Activated T-helper 2 cell treated with anti-CD3 and anti-CD28 coated beads, Interferon-gamma antibody, Interleukin-2, Interleukin-4, amounts not matched to agents 10 μg/mL and 5 μg/mL and 100 μg/mL, durations not matched to agents 14 hours and 24 hours and 36 hours (primary cell): ENCODE data around the gene DYRK1A. TPM values are rescaled to one million over a fixed set of nuclear protein-coding genes. Genes with fewer than 3 reads are reported as not detected.

Experiments used
- DNase-seq: peaks from one replicate; pipeline ENCODE4 v3.0.0; 2021; ENCODE audit warnings: low spot score
- H3K27ac Mint-ChIP-seq: one replicate; pipeline ENCODE4 v1.8.0; 2021; ENCODE audit warnings: mixed read lengths
- H3K27me3 Mint-ChIP-seq: one replicate; pipeline ENCODE4 v1.8.0; 2021; ENCODE audit warnings: low read depth, mixed read lengths
- H3K36me3 Mint-ChIP-seq: one replicate; pipeline ENCODE4 v1.8.0; 2021; ENCODE audit warnings: low read depth, mixed read lengths
- H3K4me1 Mint-ChIP-seq: one replicate; pipeline ENCODE4 v1.8.0; 2021; ENCODE audit warnings: low read depth, mixed read lengths
- H3K4me3 Mint-ChIP-seq: one replicate; pipeline ENCODE4 v1.8.0; 2021; ENCODE audit warnings: low read depth, mild to moderate bottlenecking, moderate library complexity, mixed read lengths
- H3K9me3 Mint-ChIP-seq: one replicate; pipeline ENCODE4 v1.8.0; 2021; ENCODE audit warnings: mixed read lengths
- intact Hi-C: fragments of 100-400 bp; cut with micrococcal nuclease; formaldehyde crosslinking; loops from one replicate; pipeline ENCODE4 v1.15.1; 2023
- total RNA-seq: library from RNA; stranded (reverse); gene quantifications from 2 replicates; pipeline ENCODE4 v1.2.3, GENCODE V29; 2022

The DYRK1A gene
- total RNA-seq, 1 donor from 2014 or later = 61.8 TPM

DNA sequence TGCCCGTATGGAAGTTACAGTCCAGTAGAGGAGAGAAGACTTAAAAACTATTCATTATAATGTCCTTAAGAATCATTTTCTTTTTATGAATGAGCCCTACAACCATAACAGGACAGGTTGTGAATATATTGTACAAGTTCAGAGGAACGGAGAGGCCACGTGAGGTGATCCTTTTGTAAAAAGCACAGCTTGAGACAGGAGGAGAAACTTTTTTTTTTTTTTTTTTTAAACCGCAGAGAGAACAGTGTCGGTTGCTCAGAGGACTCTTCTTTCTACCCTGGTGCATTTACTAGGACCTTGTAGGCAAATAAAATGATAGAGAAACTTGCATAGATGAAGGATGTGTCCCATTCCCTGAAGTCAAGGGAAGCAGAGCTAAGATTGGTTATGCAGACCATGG, 32.1 kb downstream of the DYRK1A start:
- Mint-ChIP-seq H3K27me3 (no peaks in the 10 kb centered on the region), H3K9me3 (peaks cover 27% of the 10 kb centered on the region), H3K4me3 (no peak overlapping the region), H3K27ac (peak overlapping the region; percentile 28), H3K4me1 (peaks cover 43% of the 10 kb centered on the region), H3K36me3 (peaks cover 48% of the 10 kb centered on the region)
- DNase-seq = no peak
- intact Hi-C loops = no loop called here

- intact Hi-C loops = no loop called here
- no peak overlapping the region for H3K27ac Mint-ChIP-seq
- no peaks in the 10 kb centered on the region for H3K27me3 Mint-ChIP-seq
- peaks cover 49% of the 10 kb centered on the region for H3K4me1 Mint-ChIP-seq
- no peak overlapping the region for H3K4me3 Mint-ChIP-seq
- peaks cover 27% of the 10 kb centered on the region for H3K9me3 Mint-ChIP-seq
- peaks cover 45% of the 10 kb centered on the region for H3K36me3 Mint-ChIP-seq
- no peak for DNase-seq
Observed at GRCh38 chr21:37402251-37402867, 35.8 kb downstream of the DYRK1A start.

GRCh38 chr21:37405629-37406028, 39.1 kb downstream of the DYRK1A start:
- intact Hi-C loops = loop anchor here (5.0 kb wide), 1 partner anchor 57 kb away; no protein-coding TSS in a partner anchor
- H3K4me3 Mint-ChIP-seq = no peak overlapping the region

GRCh38 chr21:37407719-37408420, 41.3 kb downstream of the DYRK1A start:
- Mint-ChIP-seq H3K36me3 (peaks cover 23% of the 10 kb centered on the region), H3K9me3 (peaks cover 3% of the 10 kb centered on the region), H3K4me3 (no peak overlapping the region), H3K27ac (peak overlapping the region; percentile 75), H3K27me3 (no peaks in the 10 kb centered on the region), H3K4me1 (peaks cover 63% of the 10 kb centered on the region)
- no peak for DNase-seq
- intact Hi-C loops = loop anchor here (1.0 to 5.0 kb wide), 2 partner anchors 38 to 54 kb away; no protein-coding TSS in a partner anchor

More at GRCh38 chr21:37405629-37406028, 39.1 kb downstream of the DYRK1A start:
- Mint-ChIP-seq H3K9me3 (peaks cover 24% of the 10 kb centered on the region), H3K27me3 (no peaks in the 10 kb centered on the region), H3K36me3 (peaks cover 43% of the 10 kb centered on the region), H3K4me1 (peaks cover 51% of the 10 kb centered on the region), H3K27ac (no peak overlapping the region)
- no peak for DNase-seq

GRCh38 chr21:37408464-37409193, 42.1 kb downstream of the DYRK1A start:
- DNase-seq = no peak
- H3K4me3 Mint-ChIP-seq = no peak overlapping the region
- H3K4me1 Mint-ChIP-seq = peaks cover 67% of the 10 kb centered on the region
- H3K27me3 Mint-ChIP-seq = no peaks in the 10 kb centered on the region
- intact Hi-C loops = loop anchor here (1.0 to 5.0 kb wide), 2 partner anchors 38 to 54 kb away; no protein-coding TSS in a partner anchor
- peaks cover 17% of the 10 kb centered on the region for H3K36me3 Mint-ChIP-seq
- peak overlapping the region; percentile 75 for H3K27ac Mint-ChIP-seq
- H3K9me3 Mint-ChIP-seq = no peaks in the 10 kb centered on the region

DNA sequence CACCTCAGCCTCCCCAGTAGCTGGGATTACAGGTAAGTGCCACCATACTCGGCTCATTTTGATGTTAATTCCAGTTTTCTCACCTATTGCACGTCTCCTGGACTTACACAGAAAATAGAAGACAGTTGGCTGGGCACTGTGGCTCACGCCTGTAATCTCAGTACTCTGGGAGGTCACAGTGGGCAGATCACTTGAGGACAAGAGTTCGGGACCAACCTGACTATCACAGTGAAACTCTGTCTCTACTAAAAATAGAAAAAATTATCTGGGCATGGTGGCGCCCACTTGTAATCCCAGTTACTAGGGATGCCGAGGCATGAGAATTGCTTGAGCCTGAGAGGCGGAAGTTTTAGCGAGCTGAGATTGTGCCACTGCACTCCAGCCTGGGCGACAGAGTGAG, 44.1 kb downstream of the DYRK1A start:
- Mint-ChIP-seq H3K36me3 (peaks cover 14% of the 10 kb centered on the region), H3K9me3 (no peaks in the 10 kb centered on the region), H3K27ac (no peak overlapping the region), H3K4me3 (no peak overlapping the region), H3K27me3 (no peaks in the 10 kb centered on the region), H3K4me1 (peaks cover 68% of the 10 kb centered on the region)
- no peak for DNase-seq
- intact Hi-C loops = no loop called here

DNA sequence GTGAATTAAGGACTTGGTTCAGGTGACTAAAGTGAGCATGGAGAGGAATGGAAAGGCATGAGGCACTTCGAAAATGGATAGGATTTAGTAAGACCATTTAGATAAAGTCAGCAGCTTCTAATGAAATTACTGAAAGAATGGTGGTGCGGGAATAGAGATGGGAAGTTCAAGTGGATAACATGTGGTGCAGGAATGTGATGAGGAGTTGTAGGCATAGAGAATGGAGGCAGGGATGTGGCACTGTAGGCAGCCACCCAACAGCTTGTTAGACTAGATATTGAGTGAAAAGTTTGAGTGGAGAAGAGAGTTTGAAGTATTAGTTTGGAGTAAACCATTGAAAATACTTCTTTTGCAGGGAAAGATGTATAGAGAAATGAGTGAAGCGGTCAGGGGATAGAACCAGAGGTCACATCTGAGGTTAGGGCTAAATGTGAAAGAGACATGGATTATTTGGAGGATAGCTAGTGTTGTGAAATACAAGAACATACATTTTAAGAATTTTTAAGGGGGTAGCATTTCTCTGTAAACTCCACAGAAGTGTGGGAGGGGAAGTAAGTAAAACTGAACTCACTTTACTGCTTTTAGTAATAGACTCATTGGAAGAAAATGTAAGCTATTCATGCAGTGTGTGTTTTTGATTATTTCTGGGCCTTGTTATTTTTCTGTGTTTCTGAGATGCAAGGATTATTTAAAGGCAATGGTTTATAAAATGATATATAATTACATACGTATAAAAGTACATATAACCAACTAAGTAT, 46.2 kb downstream of the DYRK1A start:
- Mint-ChIP-seq H3K27ac (peak overlapping the region; percentile 1), H3K9me3 (no peaks in the 10 kb centered on the region), H3K27me3 (no peaks in the 10 kb centered on the region), H3K4me1 (peaks cover 63% of the 10 kb centered on the region), H3K36me3 (peaks cover 14% of the 10 kb centered on the region), H3K4me3 (no peak overlapping the region)
- intact Hi-C loops = no loop called here
- DNase-seq = no peak

- Mint-ChIP-seq H3K9me3 (no peaks in the 10 kb centered on the region), H3K27me3 (no peaks in the 10 kb centered on the region), H3K4me1 (peaks cover 61% of the 10 kb centered on the region), H3K36me3 (peaks cover 12% of the 10 kb centered on the region), H3K4me3 (no peak overlapping the region), H3K27ac (no peak overlapping the region)
- intact Hi-C loops = no loop called here
- no peak for DNase-seq
Observed at GRCh38 chr21:37413553-37414291, 47.1 kb downstream of the DYRK1A start.

DNA sequence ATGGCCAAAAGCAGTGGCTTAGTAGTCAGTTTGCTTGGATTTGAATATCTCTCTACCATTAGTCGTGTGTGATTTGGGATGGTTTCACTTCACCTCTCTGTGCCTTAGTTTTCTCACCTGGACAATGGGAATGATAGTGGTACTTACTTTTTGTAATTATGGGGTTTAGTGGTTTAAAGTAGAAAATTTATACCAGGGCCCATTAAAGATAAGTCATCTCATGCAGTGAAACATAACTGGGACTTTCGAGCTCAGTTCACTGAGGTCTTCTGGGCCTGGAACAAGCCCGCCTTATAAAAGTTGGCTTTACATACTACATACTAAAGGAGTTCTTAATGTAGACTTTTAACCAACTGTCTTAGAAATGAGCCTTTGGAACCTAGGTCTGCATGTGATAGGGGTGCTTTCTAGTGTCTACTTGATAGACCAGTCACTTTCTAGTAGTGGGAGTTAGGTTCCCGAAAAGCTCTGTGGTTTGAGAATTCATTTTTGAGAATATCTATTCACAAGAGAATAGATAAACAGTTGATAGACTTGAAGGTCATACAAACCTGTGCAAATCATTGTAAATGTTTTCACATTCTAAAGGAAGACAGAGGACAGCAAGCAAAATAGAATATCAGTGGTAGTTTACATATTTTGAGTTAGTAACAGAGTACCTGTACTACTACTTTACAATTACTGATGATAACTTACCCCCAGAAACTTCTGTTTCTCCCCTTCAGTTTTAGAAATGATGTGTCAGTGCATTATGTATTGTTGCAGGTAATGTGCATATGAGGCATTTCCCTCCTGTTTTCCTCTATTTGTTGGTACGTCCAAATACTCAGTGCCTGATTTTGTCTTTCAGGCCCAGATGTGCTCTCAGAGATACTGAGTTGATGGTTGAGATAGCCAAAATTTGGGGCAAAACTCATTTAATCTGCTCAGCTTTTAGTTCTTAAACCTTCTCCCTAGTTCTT, 48.0 kb downstream of the DYRK1A start:
- no peaks in the 10 kb centered on the region for H3K27me3 Mint-ChIP-seq
- no peak for DNase-seq
- H3K27ac Mint-ChIP-seq = peak overlapping the region; percentile 40
- no peaks in the 10 kb centered on the region for H3K9me3 Mint-ChIP-seq
- no peak overlapping the region for H3K4me3 Mint-ChIP-seq
- peaks cover 11% of the 10 kb centered on the region for H3K36me3 Mint-ChIP-seq
- intact Hi-C loops = no loop called here
- H3K4me1 Mint-ChIP-seq = peaks cover 66% of the 10 kb centered on the region

DNA sequence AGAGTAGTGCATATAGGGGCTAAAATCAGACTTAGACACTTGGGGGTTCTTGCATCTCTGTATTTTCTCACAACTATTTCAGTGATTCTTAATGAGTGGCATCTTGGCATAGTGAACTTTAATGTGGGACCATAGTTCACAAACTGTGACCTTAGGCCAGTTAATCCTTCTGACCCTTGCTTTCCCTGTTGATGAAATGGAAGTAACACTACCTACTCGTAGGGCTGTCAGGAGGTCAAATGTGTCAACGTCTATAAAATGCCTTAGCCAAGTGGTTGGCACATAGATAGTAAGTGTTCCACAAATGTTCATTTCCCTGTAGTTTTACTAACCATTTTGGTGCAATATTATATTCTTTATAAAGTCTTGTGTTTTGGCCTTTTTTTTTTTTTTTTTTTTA, 49.4 kb downstream of the DYRK1A start:
- intact Hi-C loops = no loop called here
- H3K4me1 Mint-ChIP-seq = peaks cover 67% of the 10 kb centered on the region
- no peak overlapping the region for H3K4me3 Mint-ChIP-seq
- H3K9me3 Mint-ChIP-seq = no peaks in the 10 kb centered on the region
- no peaks in the 10 kb centered on the region for H3K27me3 Mint-ChIP-seq
- no peak for DNase-seq
- H3K27ac Mint-ChIP-seq = peak overlapping the region; percentile 2
- peaks cover 12% of the 10 kb centered on the region for H3K36me3 Mint-ChIP-seq

GRCh38 chr21:37416914-37417313, 50.3 kb downstream of the DYRK1A start:
- Mint-ChIP-seq H3K4me1 (peaks cover 62% of the 10 kb centered on the region), H3K4me3 (no peak overlapping the region), H3K27ac (no peak overlapping the region), H3K9me3 (no peaks in the 10 kb centered on the region), H3K36me3 (peaks cover 20% of the 10 kb centered on the region), H3K27me3 (no peaks in the 10 kb centered on the region)
- intact Hi-C loops = no loop called here
- no peak for DNase-seq
